ENCODE results near the gene G0S2.

- TF ChIP-seq CTCF (IDR thresholded peaks at IDR 0.05; ENCODE audit: low read length) (no peak), EZH2 (IDR thresholded peaks at IDR 0.05; ENCODE audit: borderline replicate concordance, low read length) (no peak)
Observed at GRCh38 chr1:209657918-209658317, 17.3 kb upstream of the G0S2 start.

All from OCI-LY1 (cell line).